Coronary artery (tissue), 2 donors: ENCODE data around the gene ELAVL4.

Experiments
- DNase-seq: peaks from one replicate; pipeline ENCODE4 v3.0.0-alpha.2; 2017; ENCODE audit warnings: low spot score
- H3K27ac ChIP-seq, 2 donors: fragments of 200-600 bp; sonication (generic); one replicate each; pipeline ENCODE4 v1.5.1; 2016 to 2019
- H3K4me3 ChIP-seq: fragments of 200-600 bp; sonication (generic); 2 replicates; pipeline ENCODE4 v1.5.1; 2016; ENCODE audit warnings: mild to moderate bottlenecking, moderate library complexity
- TF ChIP-seq, protein P1 (sequence below): fragments of 200-600 bp; sonication (generic); IDR thresholded peaks from one replicate; pipeline ENCODE4 v1.5.1; 2019; ENCODE audit warnings: antibody characterized with exemption

ELAVL4 gene

DNA sequence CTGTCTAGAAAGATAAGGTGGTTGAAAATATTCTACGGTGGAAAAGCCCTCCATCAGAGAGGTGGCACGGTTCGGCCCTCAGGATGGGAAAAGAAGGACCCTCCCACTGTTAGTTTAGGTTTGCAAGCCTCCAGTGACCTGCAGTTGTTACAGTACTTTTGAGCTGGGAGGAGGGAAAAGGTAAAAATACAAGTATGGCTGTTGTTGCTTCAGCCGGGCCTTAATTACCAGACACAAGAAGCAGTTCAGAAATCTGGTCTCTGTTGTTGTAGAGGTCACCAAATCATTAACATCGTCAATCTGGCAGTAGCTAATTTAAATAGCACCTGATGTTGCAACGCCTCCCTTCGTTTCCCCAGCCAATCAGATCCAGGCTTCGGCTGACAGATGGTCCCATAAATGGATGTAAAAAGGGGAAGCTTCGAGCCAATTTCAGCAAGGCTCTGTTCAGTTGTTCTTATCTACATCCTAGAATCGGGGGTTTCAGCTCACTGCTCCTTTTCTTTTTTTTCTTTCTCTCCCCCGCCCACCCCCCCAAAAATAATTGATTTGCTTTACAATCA is at the start of gene ELAVL4:
TSS of gene ELAVL4 (plus strand) at position 424 of the 563 bp plus-strand sequence. CDS start 270 bp downstream, outside the sequence.
- Histone ChIP-seq H3K27ac (no peak within 1 kb of the TSS), H3K4me3 (no peak within 1 kb of the TSS)
- no peak for DNase-seq
- TF ChIP-seq, protein P1, sequence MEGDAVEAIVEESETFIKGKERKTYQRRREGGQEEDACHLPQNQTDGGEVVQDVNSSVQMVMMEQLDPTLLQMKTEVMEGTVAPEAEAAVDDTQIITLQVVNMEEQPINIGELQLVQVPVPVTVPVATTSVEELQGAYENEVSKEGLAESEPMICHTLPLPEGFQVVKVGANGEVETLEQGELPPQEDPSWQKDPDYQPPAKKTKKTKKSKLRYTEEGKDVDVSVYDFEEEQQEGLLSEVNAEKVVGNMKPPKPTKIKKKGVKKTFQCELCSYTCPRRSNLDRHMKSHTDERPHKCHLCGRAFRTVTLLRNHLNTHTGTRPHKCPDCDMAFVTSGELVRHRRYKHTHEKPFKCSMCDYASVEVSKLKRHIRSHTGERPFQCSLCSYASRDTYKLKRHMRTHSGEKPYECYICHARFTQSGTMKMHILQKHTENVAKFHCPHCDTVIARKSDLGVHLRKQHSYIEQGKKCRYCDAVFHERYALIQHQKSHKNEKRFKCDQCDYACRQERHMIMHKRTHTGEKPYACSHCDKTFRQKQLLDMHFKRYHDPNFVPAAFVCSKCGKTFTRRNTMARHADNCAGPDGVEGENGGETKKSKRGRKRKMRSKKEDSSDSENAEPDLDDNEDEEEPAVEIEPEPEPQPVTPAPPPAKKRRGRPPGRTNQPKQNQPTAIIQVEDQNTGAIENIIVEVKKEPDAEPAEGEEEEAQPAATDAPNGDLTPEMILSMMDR = no peak

DNA sequence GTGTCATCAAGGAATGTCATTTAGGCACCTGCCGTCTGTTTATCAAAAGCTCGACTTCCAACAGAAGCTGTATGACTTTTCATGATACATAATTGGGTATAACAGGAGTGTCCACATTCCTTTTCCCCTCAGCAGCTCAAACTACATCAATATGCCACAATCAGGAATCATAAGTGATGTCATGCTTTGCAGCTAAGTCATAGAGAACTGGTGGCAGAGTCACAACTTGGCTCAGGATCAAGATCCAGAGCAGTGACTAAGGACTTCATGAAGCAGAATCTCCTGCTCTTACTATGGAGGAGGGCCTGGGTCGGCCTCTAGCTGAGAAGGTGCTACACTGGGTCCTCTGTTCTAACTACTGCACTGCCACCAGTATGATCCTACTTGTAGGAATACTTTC is 48.4 kb upstream of the ELAVL4 start:
- no peak overlapping the region for H3K4me3 ChIP-seq
- TF ChIP-seq, protein P1 = no peak
- DNase-seq = no peak
- no peak overlapping the region for H3K27ac ChIP-seq

DNA sequence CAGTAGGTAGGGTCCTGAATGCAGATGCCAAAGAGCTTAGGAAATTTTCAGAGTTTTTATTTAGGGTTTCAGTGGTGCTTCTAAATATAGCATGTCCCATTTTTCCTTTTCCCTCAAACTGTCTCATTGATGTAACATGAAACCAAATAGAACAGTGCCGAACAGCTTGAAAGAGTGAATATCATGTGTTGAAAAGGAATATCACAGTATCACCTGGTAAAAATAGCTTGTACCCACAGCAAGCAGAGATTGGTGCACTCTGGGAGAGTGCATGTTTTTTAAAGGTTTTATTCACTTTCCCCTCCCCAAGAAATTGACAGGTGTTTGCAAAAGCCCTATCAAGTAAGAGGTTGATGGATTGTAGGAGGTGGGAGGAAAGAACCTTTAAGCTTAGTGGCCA is 41.9 kb upstream of the ELAVL4 start:
- DNase-seq = no peak
- TF ChIP-seq, protein P1 = no peak
- Histone ChIP-seq H3K27ac (no peak overlapping the region), H3K4me3 (no peak overlapping the region)

DNA sequence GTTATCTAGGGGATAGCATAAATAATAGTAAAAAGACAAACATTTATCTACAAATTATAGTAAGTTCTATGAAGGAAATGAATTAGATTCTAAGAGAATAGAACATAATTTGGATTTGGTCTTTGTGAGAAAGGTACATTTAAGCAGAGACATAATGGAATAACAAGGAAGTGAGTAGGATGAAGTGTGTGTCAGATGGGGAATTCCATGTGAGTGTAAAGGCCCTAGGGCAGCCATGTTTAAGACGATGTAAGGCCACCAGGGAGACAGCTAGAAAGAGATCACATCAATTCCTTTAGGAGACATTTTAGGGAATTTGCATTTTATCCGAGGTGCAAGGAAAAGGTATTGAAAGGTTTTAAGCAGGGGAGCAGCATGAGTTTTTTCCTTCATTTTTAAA is 33.8 kb upstream of the ELAVL4 start:
- TF ChIP-seq, protein P1 = no peak
- Histone ChIP-seq H3K27ac (no peak overlapping the region), H3K4me3 (no peak overlapping the region)
- no peak for DNase-seq

DNA sequence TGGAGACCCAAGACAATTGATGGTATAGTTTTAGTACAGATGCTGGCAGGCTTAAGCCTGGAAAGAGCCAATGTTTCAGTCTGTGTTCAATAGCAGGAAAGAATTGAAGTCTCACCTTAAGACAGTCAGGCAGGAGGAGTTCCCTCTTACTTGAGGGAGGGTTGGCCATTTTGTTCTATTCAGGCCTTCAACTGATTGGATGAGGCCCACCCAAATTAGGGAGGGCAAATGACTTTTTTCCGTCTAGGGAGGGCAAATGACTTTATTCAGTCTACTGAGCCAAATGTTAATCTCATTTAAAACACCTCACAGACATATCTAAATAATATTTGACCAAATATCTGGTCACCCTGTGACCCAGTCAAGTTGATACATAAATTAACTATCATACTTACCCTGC is 31.4 kb upstream of the ELAVL4 start:
- Histone ChIP-seq H3K27ac (no peak overlapping the region), H3K4me3 (no peak overlapping the region)
- DNase-seq = no peak
- TF ChIP-seq, protein P1 = no peak

DNA sequence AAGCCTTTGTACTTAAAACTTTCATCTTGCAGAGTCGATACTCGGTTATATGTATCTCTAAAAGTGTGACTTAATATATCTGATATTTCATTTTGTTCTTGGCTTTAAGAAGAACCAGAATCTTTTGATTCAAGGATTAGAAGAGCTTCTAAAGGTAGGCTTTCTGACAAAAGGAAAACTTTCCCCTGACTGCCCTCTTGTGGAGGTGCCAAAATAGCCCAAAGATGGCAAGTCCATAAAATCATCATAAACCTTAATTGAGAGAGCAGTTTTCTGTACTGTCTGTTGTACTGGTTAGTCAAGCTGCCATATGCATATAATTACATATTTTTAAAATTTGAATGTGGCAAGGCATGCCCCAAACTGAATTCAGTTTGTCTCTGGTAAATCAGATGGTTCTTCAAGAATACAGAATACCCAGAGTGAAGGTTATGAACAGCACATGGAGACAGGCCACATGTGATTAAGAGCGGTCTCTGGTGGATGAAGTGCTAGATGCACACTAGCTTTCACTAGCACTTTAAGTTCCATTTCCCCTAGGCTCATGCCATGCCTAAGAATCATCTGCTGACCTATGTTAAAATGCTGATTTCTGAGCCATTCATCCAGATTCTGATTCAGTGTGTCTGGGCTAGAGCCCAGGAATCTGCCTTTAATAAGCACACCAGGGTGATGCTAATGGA is 27.7 kb upstream of the ELAVL4 start:
- DNase-seq = no peak

More for the DNA sequence above, 27.7 kb upstream of the ELAVL4 start:
- no peak overlapping the region for H3K27ac ChIP-seq
- TF ChIP-seq, protein P1 = no peak
- H3K4me3 ChIP-seq = no peak overlapping the region
